ENCODE data around the gene PUM1.

Gene PUM1

DNA sequence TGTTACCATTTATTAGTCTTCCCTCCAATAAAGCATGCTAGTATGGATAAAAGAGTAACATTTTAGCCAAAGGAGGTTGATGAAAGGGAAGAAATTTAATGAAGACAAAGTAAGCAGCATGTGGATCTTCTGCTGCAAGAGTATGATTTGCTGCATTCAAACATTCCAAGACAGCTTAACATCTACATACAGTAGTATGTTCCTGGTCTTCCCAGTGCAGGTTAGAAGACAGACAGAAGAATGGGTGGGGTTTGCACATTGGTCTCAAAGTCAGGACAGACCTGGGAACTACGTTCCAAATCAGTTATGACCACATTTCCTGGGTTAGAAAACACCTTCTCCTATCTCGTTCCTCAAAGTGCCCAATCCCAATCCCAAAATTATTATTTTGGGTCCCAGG, 43.3 kb downstream of the PUM1 start:
- no peak for DNase-seq (ENCODE audit: low read depth)

- DNase-seq (ENCODE audit: low read depth): no peak
These were observed 45.3 kb downstream of the PUM1 start for GRCh38 chr1:31020007-31020790.

GRCh38 chr1:31019401-31019800, 46.1 kb downstream of the PUM1 start:
- DNase-seq (ENCODE audit: low read depth): no peak

DNA sequence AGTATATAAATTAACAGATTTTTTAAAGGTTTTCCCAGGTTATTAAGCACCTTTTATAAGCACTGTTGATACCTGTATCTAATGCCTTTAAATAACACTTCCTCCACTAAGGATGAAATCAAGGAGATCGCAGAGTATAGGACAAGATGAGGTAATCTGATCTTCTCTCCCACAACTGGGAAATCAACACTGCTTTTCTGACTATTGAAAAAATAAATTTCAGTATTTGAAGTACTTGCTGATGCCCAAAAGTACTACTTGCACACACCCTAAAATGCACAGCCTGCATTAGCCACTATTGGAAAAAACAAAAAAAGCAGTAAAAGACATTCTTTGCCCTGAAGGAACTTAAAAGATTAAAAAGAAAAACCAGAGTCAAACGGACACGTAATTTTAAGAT, 48.6 kb downstream of the PUM1 start:
- no peak for DNase-seq (ENCODE audit: low read depth)

DNA sequence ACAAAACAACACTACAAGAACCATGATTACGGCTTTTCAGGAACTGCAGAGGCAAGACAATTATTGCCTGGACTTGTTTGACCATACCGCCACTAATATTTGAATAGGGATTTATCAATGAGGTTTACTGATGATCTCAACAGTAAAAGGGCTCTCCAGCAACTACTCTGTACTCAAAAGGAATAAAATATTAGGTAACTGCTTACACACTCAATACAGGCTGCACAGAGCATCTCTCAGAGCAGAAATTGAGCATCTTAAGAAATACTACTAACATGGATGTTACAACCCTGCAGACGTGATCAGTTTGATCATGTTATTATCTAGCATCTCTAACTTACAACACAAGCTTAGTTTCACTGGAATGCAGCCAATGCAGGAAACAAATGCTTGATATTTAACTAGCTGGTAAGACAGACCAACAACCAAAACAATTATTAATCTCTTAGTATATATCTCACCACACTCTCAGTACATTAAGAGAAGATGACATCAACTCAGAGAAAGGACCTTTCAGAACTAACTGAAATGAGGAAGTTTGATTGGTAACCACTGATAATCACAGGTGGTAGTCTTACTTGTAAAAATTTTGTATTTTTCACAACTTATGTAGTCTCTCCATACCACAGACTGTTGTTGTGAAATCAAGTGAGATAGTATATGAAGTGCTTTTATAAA, 52.2 kb downstream of the PUM1 start:
- no peak for DNase-seq (ENCODE audit: low read depth)

GRCh38 chr1:31012210-31012924, 53.1 kb downstream of the PUM1 start:
- no peak for DNase-seq (ENCODE audit: low read depth)

GRCh38 chr1:31011719-31012118, 53.8 kb downstream of the PUM1 start:
- no peak for DNase-seq (ENCODE audit: low read depth)

- DNase-seq (ENCODE audit: low read depth): no peak
These were observed 55.2 kb downstream of the PUM1 start for GRCh38 chr1:31010086-31010989.

DNA sequence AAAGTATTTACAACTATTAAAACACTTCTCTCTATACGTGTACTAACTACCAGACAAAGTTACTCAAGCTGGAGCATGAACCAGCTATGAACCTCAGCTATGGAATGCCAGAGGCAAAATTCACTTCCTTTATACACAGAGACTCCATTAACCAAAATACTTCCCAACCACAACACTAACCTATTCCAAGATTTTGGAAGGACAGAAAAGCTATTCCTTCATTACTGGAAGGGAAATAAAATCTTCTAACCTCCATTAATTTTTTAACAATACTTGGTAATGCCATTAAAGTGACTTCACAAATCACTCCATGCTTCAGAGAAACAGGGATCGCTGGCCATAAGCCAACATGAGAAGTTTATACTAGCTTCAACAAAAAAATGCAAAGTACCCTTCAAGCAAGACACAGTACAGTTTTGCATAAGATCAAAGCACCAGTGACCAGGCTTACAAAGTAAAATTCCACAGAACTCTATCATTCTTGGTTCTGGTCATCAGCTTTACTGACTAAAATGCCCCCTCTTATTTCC, 58.0 kb downstream of the PUM1 start:
- no peak for DNase-seq (ENCODE audit: low read depth)

DNA sequence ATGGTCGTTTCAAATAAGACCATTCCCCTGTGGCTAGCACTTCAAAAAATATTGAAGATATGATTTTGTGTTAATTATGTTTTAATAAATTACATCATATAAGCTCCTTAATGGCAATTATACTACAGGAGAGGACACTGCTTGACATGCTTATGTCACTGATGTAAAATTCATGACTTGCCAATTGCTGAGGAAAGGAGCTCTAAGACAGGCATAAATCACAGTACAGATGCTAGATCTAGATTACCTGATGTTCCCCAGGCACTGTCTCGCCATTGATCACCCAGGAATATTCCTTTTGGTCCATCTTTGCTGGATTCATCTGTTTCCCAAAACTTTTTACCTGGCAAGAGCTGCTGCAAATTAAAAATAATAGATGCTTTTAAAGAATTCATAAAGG, 58.8 kb downstream of the PUM1 start:
- DNase-seq (ENCODE audit: low read depth): no peak

DNA sequence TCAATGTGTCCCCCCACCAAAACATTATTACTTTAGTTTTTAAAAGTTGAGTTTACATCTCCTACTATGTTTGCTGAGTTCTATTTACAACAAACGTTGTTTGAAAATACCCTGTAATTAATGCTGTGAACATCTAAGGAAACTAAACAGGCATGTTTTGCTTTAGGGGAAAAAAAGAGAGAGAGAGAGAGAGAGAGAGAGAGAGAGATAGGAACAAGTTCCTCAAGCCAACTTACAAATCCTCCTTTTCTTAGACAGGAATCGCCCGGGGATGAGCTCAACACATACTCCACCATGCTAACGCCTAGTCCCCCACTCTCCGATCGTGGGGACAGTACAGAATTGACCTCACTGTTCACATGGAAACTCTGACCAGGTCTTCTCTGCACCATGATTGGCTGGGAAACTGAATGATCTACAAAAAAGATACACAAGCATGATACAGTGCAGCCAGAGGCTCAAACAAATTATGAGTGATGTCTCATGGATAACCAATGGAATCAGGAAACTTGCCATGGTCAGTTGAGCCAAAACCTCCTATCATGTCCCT, 59.8 kb downstream of the PUM1 start:
- DNase-seq (ENCODE audit: low read depth): no peak

- no peak for DNase-seq (ENCODE audit: low read depth)
These were observed 60.3 kb downstream of the PUM1 start for GRCh38 chr1:31005198-31005597.

DNA sequence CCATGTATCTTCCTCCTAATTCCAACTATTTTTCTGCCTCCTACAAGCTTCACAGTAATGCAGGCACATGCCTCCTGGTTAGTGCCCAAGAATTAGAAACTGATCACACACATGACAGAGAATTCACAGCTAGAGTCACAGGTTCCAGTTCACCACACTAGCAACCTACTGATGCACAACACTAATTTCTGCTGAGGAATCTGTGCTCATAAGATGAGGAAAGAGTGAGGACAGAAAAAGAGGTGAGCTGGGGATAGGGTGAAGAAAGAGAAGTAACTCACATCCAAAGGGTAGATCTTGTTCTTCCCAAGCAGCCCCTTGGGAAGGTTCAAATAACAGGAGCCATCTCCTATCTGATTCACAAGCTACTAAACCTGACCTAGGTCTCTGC, 61.3 kb downstream of the PUM1 start:
- no peak for DNase-seq (ENCODE audit: low read depth)

- DNase-seq (ENCODE audit: low read depth): no peak
These were observed 61.8 kb downstream of the PUM1 start for GRCh38 chr1:31003613-31004230.

DNA sequence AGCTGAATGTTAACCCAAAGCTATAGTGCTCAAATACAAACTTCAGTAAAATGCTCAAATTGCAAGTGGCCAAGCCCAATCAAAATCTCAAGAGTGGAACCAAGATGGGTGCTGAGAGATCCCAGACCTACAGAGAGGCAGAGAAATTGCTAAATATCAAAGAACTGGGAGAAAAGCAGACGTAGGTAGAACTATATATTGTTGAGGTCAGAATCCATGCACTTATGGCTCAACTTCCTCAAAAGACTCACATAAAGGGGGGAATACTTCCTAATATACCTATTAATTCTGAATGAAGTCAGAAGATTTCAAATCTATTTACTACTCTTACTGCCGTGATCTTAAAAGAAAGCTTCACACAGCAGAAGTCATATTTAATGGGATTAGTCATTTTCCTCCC, 65.2 kb downstream of the PUM1 start:
- DNase-seq (ENCODE audit: low read depth): no peak

- DNase-seq (ENCODE audit: low read depth): no peak
These were observed 66.6 kb downstream of the PUM1 start for GRCh38 chr1:30998887-30999286.

DNA sequence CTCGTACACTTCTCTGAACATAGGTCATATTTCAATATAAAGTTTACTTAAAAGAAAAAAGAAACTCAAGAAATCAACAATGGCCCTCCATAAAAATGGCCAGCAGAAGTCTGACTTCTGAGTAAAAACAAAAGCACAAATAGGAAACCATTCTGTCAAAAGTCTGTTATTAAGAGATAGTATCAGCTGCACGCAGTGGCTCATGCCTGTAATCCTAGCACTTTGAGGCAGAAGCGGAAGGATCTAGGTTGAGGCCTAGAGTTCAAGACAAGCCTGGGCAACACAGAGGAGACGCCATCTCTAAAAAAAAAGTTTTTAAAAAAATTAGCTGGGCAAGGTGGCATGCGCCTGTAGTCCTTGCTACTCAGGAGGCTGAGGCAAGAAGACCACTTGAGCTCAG, 67.3 kb downstream of the PUM1 start:
- no peak for DNase-seq (ENCODE audit: low read depth)

DNA sequence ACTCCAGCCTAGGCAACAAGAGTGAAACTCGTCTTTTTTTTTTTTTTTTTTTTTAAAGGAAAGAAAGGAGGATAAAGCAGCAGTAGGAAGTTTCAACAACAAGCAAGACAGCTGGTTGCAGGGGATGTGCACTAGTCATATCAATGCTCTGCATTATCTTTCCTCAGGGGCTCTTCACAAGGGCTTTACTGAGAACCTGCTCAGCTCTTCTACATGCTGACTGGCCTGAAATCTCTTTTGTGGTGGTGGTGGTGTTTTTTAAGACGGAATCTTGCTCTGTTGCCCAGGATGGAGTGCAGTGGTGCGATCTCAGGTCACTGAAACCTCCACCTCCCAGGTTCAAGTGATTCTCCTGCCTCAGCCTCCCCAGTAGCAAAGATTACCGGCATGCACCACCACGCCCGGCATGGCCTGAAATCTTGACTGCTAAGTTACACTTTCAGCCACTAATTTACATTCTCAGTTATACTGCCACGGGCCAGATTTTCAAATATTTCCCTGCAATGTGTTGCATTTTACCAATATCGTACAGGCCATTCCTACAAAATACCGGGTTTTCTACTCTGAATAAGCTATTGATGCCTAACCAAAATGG, 68.0 kb downstream of the PUM1 start:
- DNase-seq (ENCODE audit: low read depth): no peak

- no peak for DNase-seq (ENCODE audit: low read depth)
These were observed 69.4 kb downstream of the PUM1 start for GRCh38 chr1:30995990-30996612.

All from CMK (cell line).